DMS114 treated with DMSO at 0.1 percent for 48 hours (cell line): Measurements from ENCODE around the gene MINK1.
"Not testable (repeated sequence)": the region's sequence is repeated elsewhere in the genome, so short reads cannot be mapped to it uniquely, and the experiment has no call there.

ENCODE experiments used
- DNase-seq: peaks from one replicate; lab custom pipeline; 2025; ENCODE audit not compliant: unreplicated experiment; lab: John Stamatoyannopoulos, UW

MINK1 gene

GRCh38 chr17:4897198-4897687 lies 64.1 kb downstream of the MINK1 start:
- DNase-seq, result no peak

- no peak for DNase-seq
Observed at GRCh38 chr17:4897785-4898184, 64.6 kb downstream of the MINK1 start.

GRCh38 chr17:4898351-4898750 lies 65.2 kb downstream of the MINK1 start:
- DNase-seq, result no peak

- no peak for DNase-seq
Observed at GRCh38 chr17:4898927-4899326, 65.8 kb downstream of the MINK1 start.

GRCh38 chr17:4899341-4900230 lies 66.4 kb downstream of the MINK1 start, which contains the start of gene C17orf107:
Gene C17orf107 (plus strand): TSS chr17:4899536. CDS start chr17:4899763, 227 bp downstream.
- DNase-seq, result peak; percentile 67

GRCh38 chr17:4900231-4901107 lies 67.3 kb downstream of the MINK1 start:
- no peak for DNase-seq

GRCh38 chr17:4901108-4901647 lies 68.0 kb downstream of the MINK1 start:
- DNase-seq, result no peak

GRCh38 chr17:4901648-4902344 lies 68.7 kb downstream of the MINK1 start:
- no peak for DNase-seq

GRCh38 chr17:4902540-4902939 lies 69.4 kb downstream of the MINK1 start:
- DNase-seq, result no peak

GRCh38 chr17:4903051-4903818 lies 70.1 kb downstream of the MINK1 start, which contains the start of gene CHRNE:
Gene CHRNE (minus strand): TSS chr17:4903098. CDS start chr17:4903063, 35 bp downstream.
- DNase-seq, result peak; percentile 62

- not testable (repeated sequence) for DNase-seq
Observed at GRCh38 chr17:4906642-4907041, 73.5 kb downstream of the MINK1 start.

GRCh38 chr17:4908301-4908700 lies 75.2 kb downstream of the MINK1 start:
- DNase-seq, result no peak

GRCh38 chr17:4908711-4909496 lies 75.8 kb downstream of the MINK1 start:
- DNase-seq, result peak; percentile 41

- DNase-seq, result no peak
Observed at GRCh38 chr17:4913994-4914393, 80.9 kb downstream of the MINK1 start.

GRCh38 chr17:4914551-4914950 lies 81.4 kb downstream of the MINK1 start:
- not testable (repeated sequence) for DNase-seq

- DNase-seq, result no peak
Observed at GRCh38 chr17:4919511-4920047, 86.4 kb downstream of the MINK1 start.

- no peak for DNase-seq
Observed at GRCh38 chr17:4920351-4921048, 87.4 kb downstream of the MINK1 start.

- DNase-seq, result no peak
Observed at GRCh38 chr17:4921320-4921719, 88.2 kb downstream of the MINK1 start.
